Liver (tissue), 9 donors: ENCODE data around the gene MCF2L2. TPM values are rescaled to one million over a fixed set of nuclear protein-coding genes. Genes with fewer than 3 reads are reported as not detected.
A peak's percentile ranks its signal among the peaks of the same experiment; 100 is the strongest.

ENCODE experiments used
- DNase-seq: peaks from one replicate; pipeline ENCODE4 v3.0.0-alpha.2; 2017; ENCODE audit warnings: low spot score
- H3K27ac ChIP-seq, 2 donors: one replicate each; pipeline ENCODE4 v1.7.0; 2013; ENCODE audit warnings: inconsistent platforms in 2 of 2, low read length in 2 of 2, control low read depth in 1 of 2, low read depth in 1 of 2, mild to moderate bottlenecking in 1 of 2
- H3K27me3 ChIP-seq, 4 donors: one replicate each; pipeline versions ENCODE4 v1.6.1 to v1.7.0; 2013; ENCODE audit warnings: low read length in 3 of 4, inconsistent platforms in 1 of 4, mild to moderate bottlenecking in 1 of 4, moderate library complexity in 1 of 4; ENCODE audit not compliant: control insufficient read depth in 4 of 4, insufficient read depth in 4 of 4
- H3K36me3 ChIP-seq, 4 donors: one replicate each; pipeline versions ENCODE4 v1.6.1 to v1.7.0; 2013; ENCODE audit warnings: low read length in 3 of 4, mild to moderate bottlenecking in 3 of 4, low read depth in 1 of 4, moderate library complexity in 1 of 4; ENCODE audit not compliant: control insufficient read depth in 4 of 4, insufficient read depth in 3 of 4
- H3K4me1 ChIP-seq, 4 donors: one replicate each; pipeline versions ENCODE4 v1.6.1 to v1.7.0; 2013; ENCODE audit warnings: low read length in 3 of 4, mild to moderate bottlenecking in 3 of 4, moderate library complexity in 1 of 4; ENCODE audit not compliant: control insufficient read depth in 4 of 4, insufficient read depth in 4 of 4
- H3K4me3 ChIP-seq, 3 donors: one replicate each; pipeline versions ENCODE4 v1.6.1 to v1.7.0; 2013; ENCODE audit warnings: low read length in 3 of 3, control low read depth in 1 of 3, low read depth in 1 of 3, mild to moderate bottlenecking in 1 of 3
- H3K9ac ChIP-seq, 2 donors: one replicate each; pipeline ENCODE4 v1.7.0; 2013; ENCODE audit warnings: low read length in 2 of 2, mild to moderate bottlenecking in 2 of 2, moderate library complexity in 2 of 2, control low read depth in 1 of 2, low read depth in 1 of 2
- H3K9me3 ChIP-seq, 4 donors: one replicate each; pipeline versions ENCODE4 v1.6.1 to v1.7.0; 2013; ENCODE audit warnings: low read length in 3 of 4; ENCODE audit not compliant: control insufficient read depth in 4 of 4
- FOXA1 ChIP-seq: IDR thresholded peaks from 2 replicates; pipeline ENCODE4 v1.6.1; 2016; ENCODE audit warnings: antibody characterized with exemption
- FOXA2 ChIP-seq: IDR thresholded peaks from 2 replicates; pipeline ENCODE4 v1.6.1; 2016; ENCODE audit warnings: antibody characterized with exemption
- GABPA ChIP-seq, 2 donors: IDR thresholded peaks in 1 of 2; conservative IDR thresholded peaks in 1 of 2; 2 replicates each; pipeline ENCODE4 v1.6.1; 2016; ENCODE audit warnings: antibody characterized with exemption in 2 of 2, mild to moderate bottlenecking in 1 of 2, moderate library complexity in 1 of 2
- HNF4A ChIP-seq, 2 donors: conservative IDR thresholded peaks; 2 replicates each; pipeline ENCODE4 v1.6.1; 2016; ENCODE audit warnings: antibody characterized with exemption in 2 of 2, mild to moderate bottlenecking in 2 of 2
- HNF4G ChIP-seq: IDR thresholded peaks from 2 replicates; pipeline ENCODE4 v1.6.1; 2016; ENCODE audit warnings: antibody characterized with exemption
- JUND ChIP-seq, 2 donors: IDR thresholded peaks; 2 replicates each; pipeline ENCODE4 v1.6.1; 2016; ENCODE audit warnings: antibody characterized with exemption in 2 of 2
- NR2F2 ChIP-seq: IDR thresholded peaks from 2 replicates; pipeline ENCODE4 v1.6.1; 2016; ENCODE audit warnings: antibody characterized with exemption
- RAD21 ChIP-seq, 2 donors: IDR thresholded peaks; 2 replicates each; pipeline ENCODE4 v1.6.1; 2016; ENCODE audit warnings: antibody characterized with exemption in 2 of 2, mild to moderate bottlenecking in 2 of 2
- RXRA ChIP-seq, 2 donors: IDR thresholded peaks; 2 replicates each; pipeline ENCODE4 v1.6.1; 2017 to 2018; ENCODE audit warnings: antibody characterized with exemption in 2 of 2, mild to moderate bottlenecking in 1 of 2
- SP1 ChIP-seq: IDR thresholded peaks from 2 replicates; pipeline ENCODE4 v1.6.1; 2018; ENCODE audit warnings: antibody characterized with exemption, mild to moderate bottlenecking
- TAF1 ChIP-seq: conservative IDR thresholded peaks from 2 replicates; pipeline ENCODE4 v1.6.1; 2016; ENCODE audit warnings: antibody characterized with exemption, mild to moderate bottlenecking
- YY1 ChIP-seq: IDR thresholded peaks from 2 replicates; pipeline ENCODE4 v1.6.1; 2016; ENCODE audit warnings: antibody characterized with exemption, mild to moderate bottlenecking
- WGBS: extraction: QIAGEN DNeasy Blood & Tissue Kit; methylation state at CpG from one replicate; pipeline ENCODE4 v1.1.7; 2013; 5-methylcytosine and 5-hydroxymethylcytosine counted together
- polyA plus RNA-seq, 2 donors: library from polyadenylated mRNA; stranded (reverse) in 1 of 2; unstranded in 1 of 2; fragments of 200-250 nt in 1 of 2; fragments of >200 nt in 1 of 2; fragmentation: Nextera tagmentation in 1 of 2; extraction: Ambion mirVana in 1 of 2; gene quantifications; one replicate each; pipeline versions ENCODE4 v1.2.1 to v1.2.3, GENCODE V29; 2013 to 2015
- total RNA-seq, 2 donors: library from RNA; depleted of rRNA; stranded (reverse); fragments of >200 nt; gene quantifications; one replicate each; pipeline ENCODE4 v1.2.3, GENCODE V29; 2014
- TF ChIP-seq, protein P1 (sequence below): fragments of 150-350 bp; IDR thresholded peaks from 2 replicates; pipeline ENCODE4 v1.5.1; 2017; ENCODE audit warnings: improper control_type of control experiment, low read depth, low read length; ENCODE audit not compliant: missing input control
- TF ChIP-seq, protein P2 (sequence below): IDR thresholded peaks from 2 replicates; pipeline ENCODE4 v1.6.1; 2016; ENCODE audit warnings: antibody characterized with exemption
- TF ChIP-seq, protein P3 (sequence below): IDR thresholded peaks from 2 replicates; pipeline ENCODE4 v1.6.1; 2016; ENCODE audit warnings: antibody characterized with exemption, mild to moderate bottlenecking
- TF ChIP-seq, protein P4 (sequence below): IDR thresholded peaks from 2 replicates; pipeline ENCODE4 v1.6.1; 2016; ENCODE audit warnings: antibody characterized with exemption
- TF ChIP-seq, protein P5 (sequence below): IDR thresholded peaks from 2 replicates; pipeline ENCODE4 v1.6.1; 2016; ENCODE audit warnings: antibody characterized with exemption
- donor health status: healthy.
- donor health status: healthy.
- donor health status: healthy.
- donor health status: healthy.
- donor health status: healthy.

The MCF2L2 gene
- total and polyA plus RNA-seq, 4 donors, result 0.02 to 0.47 (median 0.17) TPM; not detected in 1

DNA sequence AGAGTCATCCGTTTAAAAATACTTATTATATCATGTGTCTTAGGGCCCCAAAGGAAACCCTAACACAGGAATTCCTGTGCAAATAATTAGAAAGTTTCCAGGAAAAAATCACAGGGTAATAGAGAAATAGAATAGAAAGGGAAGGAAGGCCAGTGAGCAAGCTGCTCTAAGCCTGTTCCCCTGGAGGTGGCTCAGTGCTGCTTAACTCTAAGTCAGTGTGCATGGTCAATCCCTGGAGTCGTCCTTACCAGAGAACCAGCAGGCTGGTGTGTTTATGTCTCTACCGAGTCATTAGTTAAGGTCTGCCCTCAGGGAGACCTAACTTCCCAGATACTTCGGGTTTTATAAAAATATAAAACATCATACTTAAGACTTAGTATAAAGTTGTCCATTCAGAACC, 21.0 kb upstream of the MCF2L2 start:
- DNase-seq, result no peak
- 37% methylated on average over 4 of the region's 4 CpGs for WGBS
- no peak overlapping the region for H3K9ac ChIP-seq
- no peak overlapping the region for H3K27ac ChIP-seq
- no peak overlapping the region for H3K4me3 ChIP-seq
- no peaks in the 10 kb centered on the region for H3K27me3 ChIP-seq
- peaks cover 0 to 11% (median 6%) of the 10 kb centered on the region in 4 donors for H3K4me1 ChIP-seq
- H3K36me3 ChIP-seq, result peaks cover 0 to 9% (median 4%) of the 10 kb centered on the region in 4 donors
- TF ChIP-seq RAD21 (IDR thresholded peaks at IDR 0.05) (no peak), SP1 (no peak), FOXA2 (no peak), JUND (IDR thresholded peaks at IDR 0.05) (no peak), GABPA (IDR thresholded peaks at IDR 0.05 in 1 of 2, conservative IDR thresholded peaks at IDR 0.05 in 1 of 2) (no peak), RXRA (IDR thresholded peaks at IDR 0.05) (no peak), TAF1 (no peak), FOXA1 (no peak)
- TF ChIP-seq, protein P1, sequence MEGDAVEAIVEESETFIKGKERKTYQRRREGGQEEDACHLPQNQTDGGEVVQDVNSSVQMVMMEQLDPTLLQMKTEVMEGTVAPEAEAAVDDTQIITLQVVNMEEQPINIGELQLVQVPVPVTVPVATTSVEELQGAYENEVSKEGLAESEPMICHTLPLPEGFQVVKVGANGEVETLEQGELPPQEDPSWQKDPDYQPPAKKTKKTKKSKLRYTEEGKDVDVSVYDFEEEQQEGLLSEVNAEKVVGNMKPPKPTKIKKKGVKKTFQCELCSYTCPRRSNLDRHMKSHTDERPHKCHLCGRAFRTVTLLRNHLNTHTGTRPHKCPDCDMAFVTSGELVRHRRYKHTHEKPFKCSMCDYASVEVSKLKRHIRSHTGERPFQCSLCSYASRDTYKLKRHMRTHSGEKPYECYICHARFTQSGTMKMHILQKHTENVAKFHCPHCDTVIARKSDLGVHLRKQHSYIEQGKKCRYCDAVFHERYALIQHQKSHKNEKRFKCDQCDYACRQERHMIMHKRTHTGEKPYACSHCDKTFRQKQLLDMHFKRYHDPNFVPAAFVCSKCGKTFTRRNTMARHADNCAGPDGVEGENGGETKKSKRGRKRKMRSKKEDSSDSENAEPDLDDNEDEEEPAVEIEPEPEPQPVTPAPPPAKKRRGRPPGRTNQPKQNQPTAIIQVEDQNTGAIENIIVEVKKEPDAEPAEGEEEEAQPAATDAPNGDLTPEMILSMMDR, result no peak
- TF ChIP-seq, protein P2, sequence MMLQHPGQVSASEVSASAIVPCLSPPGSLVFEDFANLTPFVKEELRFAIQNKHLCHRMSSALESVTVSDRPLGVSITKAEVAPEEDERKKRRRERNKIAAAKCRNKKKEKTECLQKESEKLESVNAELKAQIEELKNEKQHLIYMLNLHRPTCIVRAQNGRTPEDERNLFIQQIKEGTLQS, result no peak
- TF ChIP-seq, protein P3, sequence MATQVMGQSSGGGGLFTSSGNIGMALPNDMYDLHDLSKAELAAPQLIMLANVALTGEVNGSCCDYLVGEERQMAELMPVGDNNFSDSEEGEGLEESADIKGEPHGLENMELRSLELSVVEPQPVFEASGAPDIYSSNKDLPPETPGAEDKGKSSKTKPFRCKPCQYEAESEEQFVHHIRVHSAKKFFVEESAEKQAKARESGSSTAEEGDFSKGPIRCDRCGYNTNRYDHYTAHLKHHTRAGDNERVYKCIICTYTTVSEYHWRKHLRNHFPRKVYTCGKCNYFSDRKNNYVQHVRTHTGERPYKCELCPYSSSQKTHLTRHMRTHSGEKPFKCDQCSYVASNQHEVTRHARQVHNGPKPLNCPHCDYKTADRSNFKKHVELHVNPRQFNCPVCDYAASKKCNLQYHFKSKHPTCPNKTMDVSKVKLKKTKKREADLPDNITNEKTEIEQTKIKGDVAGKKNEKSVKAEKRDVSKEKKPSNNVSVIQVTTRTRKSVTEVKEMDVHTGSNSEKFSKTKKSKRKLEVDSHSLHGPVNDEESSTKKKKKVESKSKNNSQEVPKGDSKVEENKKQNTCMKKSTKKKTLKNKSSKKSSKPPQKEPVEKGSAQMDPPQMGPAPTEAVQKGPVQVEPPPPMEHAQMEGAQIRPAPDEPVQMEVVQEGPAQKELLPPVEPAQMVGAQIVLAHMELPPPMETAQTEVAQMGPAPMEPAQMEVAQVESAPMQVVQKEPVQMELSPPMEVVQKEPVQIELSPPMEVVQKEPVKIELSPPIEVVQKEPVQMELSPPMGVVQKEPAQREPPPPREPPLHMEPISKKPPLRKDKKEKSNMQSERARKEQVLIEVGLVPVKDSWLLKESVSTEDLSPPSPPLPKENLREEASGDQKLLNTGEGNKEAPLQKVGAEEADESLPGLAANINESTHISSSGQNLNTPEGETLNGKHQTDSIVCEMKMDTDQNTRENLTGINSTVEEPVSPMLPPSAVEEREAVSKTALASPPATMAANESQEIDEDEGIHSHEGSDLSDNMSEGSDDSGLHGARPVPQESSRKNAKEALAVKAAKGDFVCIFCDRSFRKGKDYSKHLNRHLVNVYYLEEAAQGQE, result no peak
- TF ChIP-seq, protein P4, sequence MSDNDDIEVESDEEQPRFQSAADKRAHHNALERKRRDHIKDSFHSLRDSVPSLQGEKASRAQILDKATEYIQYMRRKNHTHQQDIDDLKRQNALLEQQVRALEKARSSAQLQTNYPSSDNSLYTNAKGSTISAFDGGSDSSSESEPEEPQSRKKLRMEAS, result no peak
- peaks cover 0 to 2% (median 0%) of the 10 kb centered on the region in 4 donors for H3K9me3 ChIP-seq

DNA sequence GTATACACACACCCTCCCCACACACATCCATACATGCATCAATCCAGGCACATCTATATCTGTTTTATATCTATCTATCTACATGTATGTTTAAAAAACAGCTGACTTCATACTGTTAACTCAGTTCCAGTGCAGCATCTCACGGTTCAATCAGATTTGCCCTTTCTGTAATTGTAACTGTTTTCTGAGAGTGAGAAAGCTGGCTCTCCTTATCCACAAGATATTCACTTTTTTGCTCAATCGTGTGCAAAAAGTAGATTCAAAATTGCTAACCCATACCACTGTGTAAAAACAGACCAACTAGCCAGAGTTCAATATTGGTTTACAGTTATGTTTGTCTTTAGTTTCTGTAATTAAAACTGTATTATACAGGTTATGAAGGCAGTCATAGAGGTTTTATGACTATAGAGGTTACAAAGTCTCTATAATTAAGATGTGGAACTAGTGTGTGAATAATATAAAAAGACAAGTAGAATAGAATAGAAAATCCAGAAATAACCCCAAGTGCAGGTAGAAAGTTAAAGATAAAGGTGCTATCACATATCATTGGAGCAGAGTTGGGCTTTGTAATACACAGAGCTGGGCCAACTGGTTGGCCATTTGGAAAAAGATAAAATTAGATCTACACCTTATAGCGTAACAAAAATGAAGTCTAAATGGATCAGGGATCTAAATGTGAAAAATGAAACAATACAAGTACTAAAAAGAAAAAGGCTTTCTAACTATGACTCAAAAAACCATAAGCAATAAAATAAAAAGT, 20.1 kb upstream of the MCF2L2 start:
- Histone ChIP-seq H3K27ac (no peak overlapping the region), H3K4me3 (peak overlapping the region in 1 of 3 donors; percentile 68)
- TF ChIP-seq NR2F2 (no peak), JUND (IDR thresholded peaks at IDR 0.05) (no peak), RAD21 (IDR thresholded peaks at IDR 0.05) (no peak), RXRA (IDR thresholded peaks at IDR 0.05) (no peak), FOXA2 (no peak), HNF4G (no peak), TAF1 (no peak), SP1 (no peak), YY1 (no peak), GABPA (IDR thresholded peaks at IDR 0.05 in 1 of 2, conservative IDR thresholded peaks at IDR 0.05 in 1 of 2) (no peak), FOXA1 (no peak), HNF4A (conservative IDR thresholded peaks at IDR 0.05) (no peak)
- TF ChIP-seq, protein P3, result no peak
- TF ChIP-seq, protein P5, sequence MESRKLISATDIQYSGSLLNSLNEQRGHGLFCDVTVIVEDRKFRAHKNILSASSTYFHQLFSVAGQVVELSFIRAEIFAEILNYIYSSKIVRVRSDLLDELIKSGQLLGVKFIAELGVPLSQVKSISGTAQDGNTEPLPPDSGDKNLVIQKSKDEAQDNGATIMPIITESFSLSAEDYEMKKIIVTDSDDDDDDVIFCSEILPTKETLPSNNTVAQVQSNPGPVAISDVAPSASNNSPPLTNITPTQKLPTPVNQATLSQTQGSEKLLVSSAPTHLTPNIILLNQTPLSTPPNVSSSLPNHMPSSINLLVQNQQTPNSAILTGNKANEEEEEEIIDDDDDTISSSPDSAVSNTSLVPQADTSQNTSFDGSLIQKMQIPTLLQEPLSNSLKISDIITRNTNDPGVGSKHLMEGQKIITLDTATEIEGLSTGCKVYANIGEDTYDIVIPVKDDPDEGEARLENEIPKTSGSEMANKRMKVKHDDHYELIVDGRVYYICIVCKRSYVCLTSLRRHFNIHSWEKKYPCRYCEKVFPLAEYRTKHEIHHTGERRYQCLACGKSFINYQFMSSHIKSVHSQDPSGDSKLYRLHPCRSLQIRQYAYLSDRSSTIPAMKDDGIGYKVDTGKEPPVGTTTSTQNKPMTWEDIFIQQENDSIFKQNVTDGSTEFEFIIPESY, result no peak
- TF ChIP-seq, protein P2, result no peak

More for the DNA sequence above, 20.1 kb upstream of the MCF2L2 start:
- Histone ChIP-seq H3K9me3 (peaks cover 2 to 9% (median 2%) of the 10 kb centered on the region in 4 donors), H3K4me1 (peaks cover 0 to 11% (median 6%) of the 10 kb centered on the region in 4 donors), H3K36me3 (peaks cover 0 to 3% (median under 1%) of the 10 kb centered on the region in 4 donors), H3K27me3 (no peaks in the 10 kb centered on the region), H3K9ac (peak overlapping the region in 1 of 2 donors; percentile 38)
- no peak for DNase-seq
- WGBS, result 60% methylated on average over 3 of the region's 3 CpGs
